MM.1S (cell line): Measurements from ENCODE around the gene FADS1.
A peak's percentile ranks its signal among the peaks of the same experiment; 100 is the strongest.

Experiments used
- DNase-seq: peaks from one replicate; pipeline ENCODE4 v3.0.0-alpha.2; 2015
- H2AFZ ChIP-seq: fragments of 300-600 bp; sonication (generic); 2 replicates; pipeline ENCODE4 v1.6.0; 2016; ENCODE audit warnings: antibody characterized with exemption, low read length
- H3F3A ChIP-seq: fragments of 300-600 bp; sonication (generic); 2 replicates; pipeline ENCODE4 v1.6.1; 2016; ENCODE audit warnings: mild to moderate bottlenecking, antibody characterized with exemption, low read length, moderate library complexity, mixed read lengths; ENCODE audit not compliant: insufficient read depth
- H3K27ac ChIP-seq: fragments of 300-600 bp; sonication (generic); 2 replicates; pipeline ENCODE4 v1.5.1; 2016; ENCODE audit warnings: mild to moderate bottlenecking, low read length
- H3K27me3 ChIP-seq: fragments of 300-600 bp; sonication (generic); replicated peaks from 2 replicates; pipeline ENCODE4 v1.6.0; 2016; ENCODE audit warnings: low read length; ENCODE audit not compliant: insufficient read depth
- H3K36me3 ChIP-seq: fragments of 300-600 bp; sonication (generic); replicated peaks from 2 replicates; pipeline ENCODE4 v1.6.1; 2016; ENCODE audit warnings: mild to moderate bottlenecking, low read length, mixed read lengths; ENCODE audit not compliant: insufficient read depth
- H3K4me1 ChIP-seq: fragments of 300-600 bp; sonication (generic); 2 replicates; pipeline ENCODE4 v1.6.1; 2016; ENCODE audit warnings: low read length, mixed read lengths
- H3K4me2 ChIP-seq: fragments of 300-600 bp; sonication (generic); 2 replicates; pipeline ENCODE4 v1.6.0; 2016; ENCODE audit warnings: low read depth, low read length
- H3K4me3 ChIP-seq: fragments of 300-600 bp; sonication (generic); 2 replicates; pipeline ENCODE4 v1.5.1; 2016; ENCODE audit warnings: low read length, mixed read lengths
- H3K79me2 ChIP-seq: fragments of 300-600 bp; sonication (generic); 2 replicates; pipeline ENCODE4 v1.6.1; 2016; ENCODE audit warnings: mixed run types, low read length, mixed read lengths
- H3K9ac ChIP-seq: fragments of 300-600 bp; sonication (generic); 2 replicates; pipeline ENCODE4 v1.6.1; 2016; ENCODE audit warnings: low read length, mixed read lengths
- H3K9me2 ChIP-seq: fragments of 300-600 bp; sonication (generic); replicated peaks from 2 replicates; pipeline ENCODE4 v1.6.1; 2016; ENCODE audit warnings: mild to moderate bottlenecking, low read length, mixed read lengths; ENCODE audit not compliant: insufficient read depth
- H3K9me3 ChIP-seq: fragments of 300-600 bp; sonication (generic); replicated peaks from 2 replicates; pipeline ENCODE4 v1.6.1; 2016; ENCODE audit warnings: mild to moderate bottlenecking, low read length, mixed read lengths; ENCODE audit not compliant: insufficient read depth
- H4K20me1 ChIP-seq: fragments of 300-600 bp; sonication (generic); 2 replicates; pipeline ENCODE4 v1.6.1; 2016; ENCODE audit warnings: mild to moderate bottlenecking, low read length, moderate library complexity, mixed read lengths; ENCODE audit not compliant: insufficient read depth
- CTCF ChIP-seq: fragments of 300-600 bp; sonication (generic); IDR thresholded peaks from 2 replicates; pipeline ENCODE4 v1.5.1; 2016; ENCODE audit warnings: antibody characterized with exemption, low read length, mixed read lengths
- EZH2 ChIP-seq: fragments of 300-600 bp; sonication (generic); optimal IDR thresholded peaks from 2 replicates; pipeline ENCODE3; 2017; ENCODE audit warnings: low read depth, mild to moderate bottlenecking, antibody characterized with exemption, low read length, mixed read lengths
- EZH2phosphoT487 ChIP-seq: fragments of 300-600 bp; sonication (generic); IDR thresholded peaks from 2 replicates; pipeline ENCODE4 v1.6.1; 2018; ENCODE audit warnings: antibody characterized with exemption, low read length

The FADS1 gene

GRCh38 chr11:61832207-61832606 is 15.4 kb upstream of the FADS1 start:
- no peak overlapping the region for H3K27ac ChIP-seq
- H3K36me3 ChIP-seq = no peaks in the 10 kb centered on the region

GRCh38 chr11:61830237-61831105 is 13.7 kb upstream of the FADS1 start:
- H3K79me2 ChIP-seq = no peaks in the 10 kb centered on the region
- H3K27ac ChIP-seq = no peak overlapping the region

More at GRCh38 chr11:61832207-61832606, 15.4 kb upstream of the FADS1 start:
- DNase-seq = no peak
- H3F3A ChIP-seq = 0 out of 2 replicates have a peak, but pooled peaks cover 3% of the 10 kb centered on the region
- H3K4me2 ChIP-seq = peak overlapping the region; percentile 55
- TF ChIP-seq CTCF = no peak
- no peak for TF ChIP-seq EZH2phosphoT487
- TF ChIP-seq EZH2 = no peak
- peak overlapping the region; percentile 20; the same call in 1 of the 2 replicates for H3K4me3 ChIP-seq
- H4K20me1 ChIP-seq = no peaks in the 10 kb centered on the region
- no peaks in the 10 kb centered on the region for H3K9me3 ChIP-seq
- peak overlapping the region; percentile 21; the same call in 1 of the 2 replicates for H3K9ac ChIP-seq
- H3K9me2 ChIP-seq = no peaks in the 10 kb centered on the region
- peak overlapping the region; percentile 47 for H2AFZ ChIP-seq
- peaks cover 30% of the 10 kb centered on the region for H3K27me3 ChIP-seq
- peaks cover 21% of the 10 kb centered on the region for H3K4me1 ChIP-seq
- no peaks in the 10 kb centered on the region for H3K79me2 ChIP-seq

GRCh38 chr11:61829806-61830205 is 13.0 kb upstream of the FADS1 start:
- H3K4me1 ChIP-seq = peaks cover 17% of the 10 kb centered on the region
- H3K36me3 ChIP-seq = no peaks in the 10 kb centered on the region
- H3K4me2 ChIP-seq = no peak overlapping the region
- no peak overlapping the region for H3K4me3 ChIP-seq
- no peak overlapping the region for H3K9ac ChIP-seq
- H3K79me2 ChIP-seq = no peaks in the 10 kb centered on the region
- no peaks in the 10 kb centered on the region for H3K9me3 ChIP-seq
- no peak for DNase-seq
- H2AFZ ChIP-seq = no peak overlapping the region
- TF ChIP-seq EZH2phosphoT487 (no peak), EZH2 (no peak), CTCF (no peak)
- no peaks in the 10 kb centered on the region for H3F3A ChIP-seq
- H3K9me2 ChIP-seq = no peaks in the 10 kb centered on the region
- peaks cover 41% of the 10 kb centered on the region for H3K27me3 ChIP-seq
- H4K20me1 ChIP-seq = no peaks in the 10 kb centered on the region
- no peak overlapping the region for H3K27ac ChIP-seq

More at GRCh38 chr11:61830237-61831105, 13.7 kb upstream of the FADS1 start:
- TF ChIP-seq EZH2phosphoT487 (no peak), EZH2 (no peak), CTCF (no peak)
- H3K27me3 ChIP-seq = peaks cover 41% of the 10 kb centered on the region
- no peak overlapping the region for H3K4me2 ChIP-seq
- 0 out of 2 replicates have a peak, but pooled peaks cover 3% of the 10 kb centered on the region for H3F3A ChIP-seq
- H4K20me1 ChIP-seq = no peaks in the 10 kb centered on the region
- H3K4me3 ChIP-seq = no peak overlapping the region
- DNase-seq = no peak
- no peak overlapping the region for H3K9ac ChIP-seq
- no peak overlapping the region for H2AFZ ChIP-seq
- no peaks in the 10 kb centered on the region for H3K9me3 ChIP-seq
- H3K36me3 ChIP-seq = no peaks in the 10 kb centered on the region
- peaks cover 21% of the 10 kb centered on the region for H3K4me1 ChIP-seq
- no peaks in the 10 kb centered on the region for H3K9me2 ChIP-seq
